Neuronal stem cell (in vitro differentiated cells): ENCODE measurements around the gene CDC20.
A peak's percentile ranks its signal among the peaks of the same experiment; 100 is the strongest.

Source experiments
- DNase-seq: peaks from one replicate; pipeline ENCODE4 v3.0.0-alpha.2; 2013; ENCODE audit warnings: low spot score
- H2AFZ ChIP-seq: one replicate; pipeline ENCODE4 v1.6.1; 2013; ENCODE audit warnings: mild to moderate bottlenecking, low read length, inconsistent platforms
- H2AK5ac ChIP-seq: 2 replicates; pipeline ENCODE4 v1.6.1; 2013; ENCODE audit warnings: low read depth, mild to moderate bottlenecking, inconsistent platforms, low read length, moderate library complexity, mixed read lengths
- H2BK120ac ChIP-seq: 2 replicates; pipeline ENCODE4 v1.6.1; 2013; ENCODE audit warnings: low read depth, mild to moderate bottlenecking, inconsistent platforms, low read length, moderate library complexity, mixed read lengths
- H2BK12ac ChIP-seq: one replicate; pipeline ENCODE4 v1.6.1; 2013; ENCODE audit warnings: low read length, inconsistent platforms
- H2BK15ac ChIP-seq: 2 replicates; pipeline ENCODE4 v1.6.1; 2013; ENCODE audit warnings: mild to moderate bottlenecking, low read length, inconsistent platforms, mixed read lengths
- H2BK5ac ChIP-seq: one replicate; pipeline ENCODE4 v1.6.1; 2013; ENCODE audit warnings: inconsistent platforms, mild to moderate bottlenecking, low read length, moderate library complexity
- H3K14ac ChIP-seq: one replicate; pipeline ENCODE4 v1.6.1; 2013; ENCODE audit warnings: low read length, inconsistent platforms
- H3K18ac ChIP-seq: 2 replicates; pipeline ENCODE4 v1.6.1; 2013; ENCODE audit warnings: low read length, inconsistent platforms
- H3K23ac ChIP-seq: 2 replicates; pipeline ENCODE4 v1.6.1; 2013; ENCODE audit warnings: low read depth, mild to moderate bottlenecking, mixed read lengths, low read length, inconsistent platforms; ENCODE audit not compliant: poor library complexity
- H3K27ac ChIP-seq: replicated peaks from 3 replicates; pipeline ENCODE4 v1.5.1; 2013; ENCODE audit warnings: low read length, inconsistent platforms
- H3K27me3 ChIP-seq, 3 experiments: 2 replicates each; pipeline ENCODE4 v1.6.1; 2013; ENCODE audit warnings: low read length in 3 of 3, mild to moderate bottlenecking in 2 of 3, inconsistent platforms in 1 of 3, low read depth in 1 of 3, mixed read lengths in 1 of 3, moderate library complexity in 1 of 3; ENCODE audit not compliant: control insufficient read depth in 3 of 3, insufficient read depth in 3 of 3
- H3K36me3 ChIP-seq, 2 donors: replicated peaks in 1 of 2; 2 replicates each; pipeline ENCODE4 v1.6.1; 2013; ENCODE audit warnings: low read length in 2 of 2; ENCODE audit not compliant: control insufficient read depth in 2 of 2, insufficient read depth in 2 of 2
- H3K4ac ChIP-seq: 2 replicates; pipeline ENCODE4 v1.6.1; 2013; ENCODE audit warnings: inconsistent platforms, mild to moderate bottlenecking, low read length, moderate library complexity
- H3K4me1 ChIP-seq, 2 donors: 1 replicate in 1 of 2; 2 replicates in 1 of 2; pipeline ENCODE4 v1.6.1; 2013; ENCODE audit warnings: low read length in 2 of 2, low read depth in 1 of 2; ENCODE audit not compliant: control insufficient read depth in 2 of 2, insufficient read depth in 1 of 2
- H3K4me2 ChIP-seq: one replicate; pipeline ENCODE4 v1.6.1; 2013; ENCODE audit warnings: mild to moderate bottlenecking, low read length, inconsistent platforms; ENCODE audit not compliant: insufficient read depth, poor library complexity, severe bottlenecking
- H3K4me3 ChIP-seq, 2 donors: 2 replicates each; pipeline ENCODE4 v1.5.1; 2013; ENCODE audit warnings: low read length in 2 of 2, mild to moderate bottlenecking in 2 of 2, inconsistent platforms in 1 of 2, moderate library complexity in 1 of 2
- H3K79me1 ChIP-seq: one replicate; pipeline ENCODE4 v1.6.1; 2013; ENCODE audit warnings: low read depth, mild to moderate bottlenecking, inconsistent platforms, low read length, moderate library complexity
- H3K9ac ChIP-seq: one replicate; pipeline ENCODE4 v1.6.1; 2013; ENCODE audit warnings: mild to moderate bottlenecking, low read depth, low read length, inconsistent platforms; ENCODE audit not compliant: poor library complexity
- H3K9me3 ChIP-seq, 2 donors: replicated peaks in 1 of 2; 2 replicates each; pipeline versions ENCODE3 to v1.6.1; 2013; ENCODE audit warnings: low read length in 2 of 2, mild to moderate bottlenecking in 2 of 2, inconsistent platforms in 1 of 2, low read depth in 1 of 2, mixed read lengths in 1 of 2, moderate library complexity in 1 of 2; ENCODE audit not compliant: control insufficient read depth in 2 of 2, insufficient read depth in 1 of 2
- H4K8ac ChIP-seq: one replicate; pipeline ENCODE4 v1.6.1; 2013; ENCODE audit warnings: low read depth, mild to moderate bottlenecking, inconsistent platforms, low read length, moderate library complexity
- H4K91ac ChIP-seq: one replicate; pipeline ENCODE4 v1.6.1; 2013; ENCODE audit warnings: low read length, low read depth, mild to moderate bottlenecking, inconsistent platforms; ENCODE audit not compliant: poor library complexity
- WGBS, 2 donors: extraction: QIAGEN DNeasy Blood & Tissue Kit; methylation state at CpG; one replicate each; pipeline ENCODE4 v1.1.7; 2013; ENCODE audit warnings: missing lambda C conversion rate in 2 of 2, mixed read lengths in 1 of 2; ENCODE audit not compliant: insufficient read length in 2 of 2, insufficient replicate concordance in 1 of 2; ENCODE audit errors: extremely low coverage in 2 of 2; 5-methylcytosine and 5-hydroxymethylcytosine counted together

The CDC20 gene

GRCh38 chr1:43359696-43360095 is 915 bp downstream of the CDC20 start:
- H3K79me1 ChIP-seq, result peaks cover 7% of the 10 kb centered on the region
- H3K9ac ChIP-seq, result peak overlapping the region; percentile 97
- H4K91ac ChIP-seq, result no peak overlapping the region
- H2BK120ac ChIP-seq, result no peak overlapping the region
- H2BK15ac ChIP-seq, result no peak overlapping the region
- H2BK5ac ChIP-seq, result no peak overlapping the region
- peak overlapping the region; percentile 55 for H3K4me2 ChIP-seq
- peak overlapping the region; percentile 85 to 90 for H3K4me3 ChIP-seq
- H3K9me3 ChIP-seq, result no peaks in the 10 kb centered on the region
- no CpG with 5 or more reads among the region's 11 CpGs for WGBS, 2 donors
- no peak overlapping the region for H3K18ac ChIP-seq
- H3K27me3 ChIP-seq, result no peaks in the 10 kb centered on the region
- no peak overlapping the region for H2AFZ ChIP-seq
- H3K27ac ChIP-seq, result no peak overlapping the region
- DNase-seq, result no peak
- H3K4ac ChIP-seq, result no peak overlapping the region
- H3K36me3 ChIP-seq, result peaks cover 36 to 54% of the 10 kb centered on the region in 2 donors
- no peak overlapping the region for H3K23ac ChIP-seq
- no peak overlapping the region for H2AK5ac ChIP-seq
- no peak overlapping the region for H2BK12ac ChIP-seq
- H4K8ac ChIP-seq, result no peak overlapping the region
- H3K4me1 ChIP-seq, result peaks cover 18 to 28% of the 10 kb centered on the region in 2 donors
- no peak overlapping the region for H3K14ac ChIP-seq

- Histone ChIP-seq H3K23ac (no peak overlapping the region), H2BK12ac (no peak overlapping the region), H3K9me3 (no peaks in the 10 kb centered on the region), H3K79me1 (peaks cover 7% of the 10 kb centered on the region), H4K8ac (no peak overlapping the region), H2AFZ (no peak overlapping the region), H2BK5ac (no peak overlapping the region), H3K4ac (no peak overlapping the region), H3K36me3 (peaks cover 43 to 63% of the 10 kb centered on the region in 2 donors), H3K27ac (no peak overlapping the region), H3K4me3 (peak overlapping the region; percentile 17 to 85), H2AK5ac (no peak overlapping the region), H3K4me2 (no peak overlapping the region), H3K27me3 (no peaks in the 10 kb centered on the region), H3K9ac (peak overlapping the region; percentile 37), H2BK120ac (no peak overlapping the region), H2BK15ac (no peak overlapping the region), H3K14ac (no peak overlapping the region), H3K4me1 (peaks cover 18 to 30% of the 10 kb centered on the region in 2 donors), H3K18ac (no peak overlapping the region), H4K91ac (no peak overlapping the region)
- no CpG with 5 or more reads among the region's 4 CpGs for WGBS, 2 donors
- DNase-seq, result no peak
Measured at GRCh38 chr1:43360616-43361015, 1.8 kb downstream of the CDC20 start.

GRCh38 chr1:43363283-43363934 is 4.6 kb downstream of the CDC20 start:
- Histone ChIP-seq H3K27ac (no peak overlapping the region), H3K4me3 (no peak overlapping the region), H2BK15ac (no peak overlapping the region), H3K79me1 (peaks cover 11% of the 10 kb centered on the region), H2BK5ac (no peak overlapping the region), H4K8ac (no peak overlapping the region), H4K91ac (no peak overlapping the region), H3K4me1 (peaks cover 24 to 41% of the 10 kb centered on the region in 2 donors), H2BK12ac (no peak overlapping the region), H3K4me2 (no peak overlapping the region), H2BK120ac (no peak overlapping the region), H2AFZ (no peak overlapping the region), H3K27me3 (no peaks in the 10 kb centered on the region), H3K14ac (no peak overlapping the region), H3K18ac (no peak overlapping the region), H3K9me3 (no peaks in the 10 kb centered on the region), H3K9ac (peak overlapping the region; percentile 24), H3K4ac (peak overlapping the region; percentile 18), H3K36me3 (peaks cover 43 to 63% of the 10 kb centered on the region in 2 donors), H2AK5ac (no peak overlapping the region), H3K23ac (no peak overlapping the region)
- no peak for DNase-seq
- WGBS, 2 donors, result no CpG with 5 or more reads among the region's 9 CpGs

- H4K91ac ChIP-seq, result no peak overlapping the region
- no peak overlapping the region for H3K4ac ChIP-seq
- no CpG with 5 or more reads among the region's 5 CpGs for WGBS, 2 donors
- H3K9ac ChIP-seq, result no peak overlapping the region
- no peak overlapping the region for H2AK5ac ChIP-seq
- H3K79me1 ChIP-seq, result peaks cover 9% of the 10 kb centered on the region
- no peak for DNase-seq
- H3K9me3 ChIP-seq, result no peaks in the 10 kb centered on the region
- H3K4me1 ChIP-seq, result peaks cover 28 to 42% of the 10 kb centered on the region in 2 donors
- H3K4me2 ChIP-seq, result no peak overlapping the region
- H4K8ac ChIP-seq, result no peak overlapping the region
- H2AFZ ChIP-seq, result no peak overlapping the region
- no peak overlapping the region for H2BK5ac ChIP-seq
- no peak overlapping the region for H3K4me3 ChIP-seq
- H3K27me3 ChIP-seq, result no peaks in the 10 kb centered on the region
- H3K23ac ChIP-seq, result no peak overlapping the region
- H2BK120ac ChIP-seq, result no peak overlapping the region
- no peak overlapping the region for H2BK15ac ChIP-seq
- H3K27ac ChIP-seq, result no peak overlapping the region
- H3K36me3 ChIP-seq, result peaks cover 43 to 63% of the 10 kb centered on the region in 2 donors
- H3K18ac ChIP-seq, result no peak overlapping the region
- no peak overlapping the region for H2BK12ac ChIP-seq
- H3K14ac ChIP-seq, result no peak overlapping the region
Measured at GRCh38 chr1:43363935-43364525, 5.2 kb downstream of the CDC20 start.
